Stimulated activated CD4-positive, alpha-beta T cell treated with anti-CD3 and anti-CD28 coated beads, TNF-alpha, amount 100 ng/mL, for 1 hour (primary cell): Measurements from ENCODE around the gene FBXW12.
A peak's percentile ranks its signal among the peaks of the same experiment; 100 is the strongest.

Experiments used
- DNase-seq, 3 donors: peaks; one replicate each; pipeline ENCODE4 v3.0.0-alpha.2; 2020; ENCODE audit warnings: low read depth in 3 of 3, low spot score in 1 of 3

Gene FBXW12

GRCh38 chr3:48434591-48435222 is 62.7 kb downstream of the FBXW12 start:
- DNase-seq, result no peak

GRCh38 chr3:48435223-48435595 is 63.2 kb downstream of the FBXW12 start:
- DNase-seq, result no peak

GRCh38 chr3:48435774-48436476 is 63.9 kb downstream of the FBXW12 start:
- peak; percentile 60 to 74 (median 71) for DNase-seq

- DNase-seq, result no peak
These were observed 64.4 kb downstream of the FBXW12 start for GRCh38 chr3:48436477-48436787.

- DNase-seq, result no peak
These were observed 64.8 kb downstream of the FBXW12 start for GRCh38 chr3:48436855-48437254.

- DNase-seq, result no peak
These were observed 65.8 kb downstream of the FBXW12 start for GRCh38 chr3:48437812-48438211.

GRCh38 chr3:48439820-48440589 is 68.0 kb downstream of the FBXW12 start, which contains the start of the genes CCDC51 and TMA7:
Gene CCDC51 (minus strand): TSS chr3:48440119. CDS start chr3:48435128, 4,991 bp downstream.
Gene TMA7 (plus strand): TSS chr3:48440257. CDS start chr3:48440297, 40 bp downstream.
- peak; percentile 94 to 96 (median 95) for DNase-seq

- DNase-seq, result no peak
These were observed 68.6 kb downstream of the FBXW12 start for GRCh38 chr3:48440590-48440958.

GRCh38 chr3:48441940-48442339 is 69.9 kb downstream of the FBXW12 start:
- no peak for DNase-seq
